T-helper 1 cell treated with Interleukin-12 subunit alpha and Interleukin-12 subunit beta and Interleukin-4 antibody, amounts not matched to agents 30 ng/mL and 1 ng/mL, for 36 hours (primary cell): ENCODE measurements around the gene PUS3. TPM values are rescaled to one million over a fixed set of nuclear protein-coding genes. Genes with fewer than 3 reads are reported as not detected.
"Not testable (repeated sequence)": the region's sequence is repeated elsewhere in the genome, so short reads cannot be mapped to it uniquely, and the experiment has no call there.

Source experiments
- intact Hi-C: fragments of 100-400 bp; cut with micrococcal nuclease; formaldehyde crosslinking; loops from one replicate; pipeline ENCODE4 v1.15.1; 2024
- total RNA-seq: library from RNA; stranded (reverse); gene quantifications from 2 replicates; pipeline ENCODE4 v1.2.3, GENCODE V29; 2022

PUS3 gene
- total RNA-seq, 1 donor from 2014 or later: 17.5 TPM

DNA sequence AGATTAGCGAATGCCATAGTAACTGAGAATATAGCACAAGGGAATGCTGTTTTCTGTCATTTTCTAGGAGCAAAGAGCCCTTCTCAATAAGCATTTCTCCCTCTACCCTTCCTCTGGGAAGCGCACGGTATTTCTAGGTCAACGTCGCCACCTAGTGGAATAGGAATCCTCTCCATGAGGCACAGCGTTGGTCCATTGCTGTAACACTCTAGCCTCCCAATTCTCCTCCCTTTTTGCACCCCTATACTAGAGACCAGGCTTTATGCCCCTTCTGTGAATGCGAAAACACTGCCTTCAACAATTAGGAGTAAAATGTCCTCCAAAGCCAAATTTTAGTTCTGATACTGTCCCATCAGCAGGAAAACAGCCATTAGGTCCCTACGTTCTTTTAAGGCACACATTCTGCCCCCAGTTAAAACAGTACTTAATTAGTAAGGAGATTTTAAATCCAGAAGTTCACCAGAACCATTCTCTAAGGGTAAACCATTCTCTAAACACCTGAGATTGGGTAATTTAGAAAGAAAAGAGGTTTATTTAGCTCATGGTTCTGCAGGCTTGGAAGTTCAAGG is 28.4 kb downstream of the PUS3 start:
- intact Hi-C loops: loop anchor here (1.0 to 5.0 kb wide), 7 partner anchors 150 to 712 kb away; partner anchors contain the start of genes EI24 and PKNOX2

GRCh38 chr11:125873881-125874555 is 29.0 kb downstream of the PUS3 start:
- intact Hi-C loops: loop anchor here (1.0 to 5.0 kb wide), 7 partner anchors 150 to 712 kb away; partner anchors contain the start of genes EI24 and PKNOX2

- intact Hi-C loops: loop anchor here (5.0 kb wide), 1 partner anchor 710 kb away; the partner anchor contains the start of gene PKNOX2
Measured at GRCh38 chr11:125872138-125872491, 30.9 kb downstream of the PUS3 start.

DNA sequence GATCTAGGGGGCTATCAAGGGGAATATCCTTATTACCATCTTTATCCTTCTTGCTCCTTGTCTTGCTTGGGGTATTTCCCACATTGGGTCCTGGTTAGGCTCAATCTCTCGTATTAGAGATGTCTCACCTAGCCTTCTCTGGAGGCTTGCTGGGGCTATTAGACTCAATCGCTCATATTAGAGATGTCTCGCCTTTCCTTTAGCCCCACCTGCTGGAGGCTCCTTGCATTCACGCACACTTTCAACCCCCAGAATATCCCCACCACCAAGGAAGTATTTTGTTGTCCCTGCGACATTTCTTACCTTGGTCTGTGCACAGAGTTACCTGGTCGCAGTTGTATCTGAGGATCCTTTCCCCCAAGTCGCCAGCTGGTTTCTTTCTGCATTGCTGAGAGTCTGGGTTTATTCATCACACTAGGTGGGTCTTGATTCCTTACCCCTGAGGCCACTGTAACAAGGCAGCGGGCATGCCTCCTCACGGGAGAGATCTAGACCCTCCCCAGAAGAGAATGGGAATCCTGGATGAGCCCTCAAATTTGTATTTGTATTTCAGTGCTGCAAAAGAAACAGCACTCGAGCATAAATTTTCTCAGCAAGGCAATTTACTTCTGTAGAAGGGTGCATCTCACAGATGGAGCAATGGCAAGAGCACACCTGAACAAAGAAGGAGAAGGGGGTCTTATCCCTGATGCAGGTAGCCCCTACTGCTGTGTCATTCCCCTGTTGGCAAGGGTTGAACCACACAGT is 31.4 kb downstream of the PUS3 start:
- intact Hi-C loops: loop anchor here (5.0 kb wide), 1 partner anchor 709 kb away; the partner anchor contains the start of gene PKNOX2

- intact Hi-C loops: no loop called here
Measured at GRCh38 chr11:125869521-125869920, 33.5 kb downstream of the PUS3 start.

DNA sequence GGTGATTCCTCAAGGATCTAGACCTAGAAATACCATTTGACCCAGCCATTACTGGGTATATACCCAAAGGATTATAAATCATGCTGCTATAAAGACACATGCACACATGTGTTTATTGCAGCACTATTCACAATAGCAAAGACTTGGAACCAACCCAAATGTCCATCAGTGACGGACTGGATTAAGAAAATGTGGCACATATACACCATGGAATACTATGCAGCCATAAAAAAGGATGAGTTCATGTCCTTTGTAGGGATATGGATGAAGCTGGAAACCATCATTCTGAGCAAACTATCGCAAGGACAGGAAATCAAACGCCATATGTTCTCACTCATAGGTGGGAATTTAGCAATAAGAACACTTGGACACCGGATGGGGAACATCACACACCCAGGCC is 37.7 kb downstream of the PUS3 start:
- intact Hi-C loops: not testable (repeated sequence)

- intact Hi-C loops: not testable (repeated sequence)
Measured at GRCh38 chr11:125862786-125863185, 40.2 kb downstream of the PUS3 start.

DNA sequence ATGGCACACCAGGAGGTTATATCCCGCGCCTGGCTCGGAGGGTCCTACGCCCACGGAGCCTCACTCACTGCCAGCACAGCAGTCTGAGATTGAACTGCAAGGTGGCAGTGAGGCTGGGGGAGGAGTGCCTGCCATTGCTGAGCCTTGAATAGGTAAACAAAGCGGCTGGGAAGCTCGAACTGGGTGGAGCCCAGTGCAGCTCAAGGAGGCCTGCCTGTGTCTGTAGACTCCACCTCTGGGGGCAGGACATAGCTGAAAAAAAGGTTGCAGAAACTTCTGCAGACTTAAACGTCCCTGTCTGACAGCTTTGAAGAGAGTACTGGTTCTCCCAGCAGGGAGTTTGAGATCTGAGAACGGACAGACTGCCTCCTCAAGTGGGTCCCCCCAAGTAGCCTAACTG is 45.3 kb downstream of the PUS3 start:
- intact Hi-C loops: not testable (repeated sequence)

- intact Hi-C loops: no loop called here
Measured at GRCh38 chr11:125846188-125846587, 56.8 kb downstream of the PUS3 start.

Other genes with a start within 250 kb of the PUS3 start
- not detected in 2 replicates for gene ACRV1, start 222.4 kb downstream of the PUS3 start, total RNA-seq
- not detected in 2 replicates for gene PATE1, start 156.9 kb downstream of the PUS3 start, total RNA-seq
- not detected in 2 replicates for gene PATE2, start 124.4 kb downstream of the PUS3 start, total RNA-seq
- gene PATE3, start 115.1 kb downstream of the PUS3 start, total RNA-seq: not detected in 2 replicates
- not detected in 2 replicates for gene PATE4, start 69.9 kb downstream of the PUS3 start, total RNA-seq
- gene HYLS1, start 15.5 kb downstream of the PUS3 start, total RNA-seq: 11.9 and 12.2 TPM in 2 replicates
- gene DDX25, start 1.3 kb upstream of the PUS3 start, total RNA-seq: 0.20 TPM in 1 of 2 replicates, not detected in the other
- gene VSIG10L2, start 42.8 kb upstream of the PUS3 start, total RNA-seq: not detected in 2 replicates
- gene CDON, start 159.7 kb upstream of the PUS3 start, total RNA-seq: 0.83 and 2.2 TPM in 2 replicates